Measurements from ENCODE around the gene AFF1.
"Not testable (repeated sequence)": the region's sequence is repeated elsewhere in the genome, so short reads cannot be mapped to it uniquely, and the experiment has no call there.

AFF1 gene

GRCh38 chr4:87010192-87010591 lies 75.4 kb downstream of the AFF1 start:
- Histone ChIP-seq H3K36me3 (ENCODE audit: control insufficient read depth, low read depth, low read length) (no peaks in the 10 kb centered on the region), H3K4me1 (ENCODE audit: control insufficient read depth, low read depth, low read length) (peaks cover 74% of the 10 kb centered on the region), H3K9ac (ENCODE audit: low read length) (no peak overlapping the region), H3K27ac (ENCODE audit: low read length) (no peak overlapping the region), H3K4me3 (ENCODE audit: low read length) (no peak overlapping the region), H3K9me3 (ENCODE audit: control insufficient read depth, low read depth, low read length) (no peaks in the 10 kb centered on the region), H3K27me3 (ENCODE audit: control insufficient read depth, insufficient read depth, low read length) (peaks cover 12% of the 10 kb centered on the region)

- Histone ChIP-seq H3K36me3 (ENCODE audit: control insufficient read depth, low read depth, low read length) (no peaks in the 10 kb centered on the region), H3K9me3 (ENCODE audit: control insufficient read depth, low read depth, low read length) (no peaks in the 10 kb centered on the region), H3K4me1 (ENCODE audit: control insufficient read depth, low read depth, low read length) (peaks cover 67% of the 10 kb centered on the region), H3K27me3 (ENCODE audit: control insufficient read depth, insufficient read depth, low read length) (peaks cover 12% of the 10 kb centered on the region), H3K4me3 (ENCODE audit: low read length) (peak overlapping the region; percentile 2), H3K9ac (ENCODE audit: low read length) (no peak overlapping the region), H3K27ac (ENCODE audit: low read length) (peak overlapping the region; percentile 48)
These were observed 76.7 kb downstream of the AFF1 start for GRCh38 chr4:87011340-87012034.

GRCh38 chr4:87012265-87012953 lies 77.6 kb downstream of the AFF1 start:
- H3K9me3 ChIP-seq (ENCODE audit: control insufficient read depth, low read depth, low read length): no peaks in the 10 kb centered on the region
- peak overlapping the region; percentile 10 for H3K27ac ChIP-seq (ENCODE audit: low read length)
- H3K4me1 ChIP-seq (ENCODE audit: control insufficient read depth, low read depth, low read length): peaks cover 67% of the 10 kb centered on the region

GRCh38 chr4:87012954-87013308 lies 78.1 kb downstream of the AFF1 start:
- H3K36me3 ChIP-seq (ENCODE audit: control insufficient read depth, low read depth, low read length); H3K27ac ChIP-seq (ENCODE audit: low read length); H3K4me3 ChIP-seq (ENCODE audit: low read length); H3K9me3 ChIP-seq (ENCODE audit: control insufficient read depth, low read depth, low read length); H3K9ac ChIP-seq (ENCODE audit: low read length): not testable (repeated sequence)
- peaks cover 71% of the 10 kb centered on the region for H3K4me1 ChIP-seq (ENCODE audit: control insufficient read depth, low read depth, low read length)
- peaks cover 11% of the 10 kb centered on the region for H3K27me3 ChIP-seq (ENCODE audit: control insufficient read depth, insufficient read depth, low read length)

More at GRCh38 chr4:87012265-87012953, 77.6 kb downstream of the AFF1 start:
- H3K36me3 ChIP-seq (ENCODE audit: control insufficient read depth, low read depth, low read length): no peaks in the 10 kb centered on the region
- H3K4me3 ChIP-seq (ENCODE audit: low read length): no peak overlapping the region
- H3K27me3 ChIP-seq (ENCODE audit: control insufficient read depth, insufficient read depth, low read length): peaks cover 12% of the 10 kb centered on the region
- H3K9ac ChIP-seq (ENCODE audit: low read length): no peak overlapping the region

GRCh38 chr4:87014284-87014782 lies 79.5 kb downstream of the AFF1 start:
- Histone ChIP-seq H3K27me3 (ENCODE audit: control insufficient read depth, insufficient read depth, low read length) (no peaks in the 10 kb centered on the region), H3K9ac (ENCODE audit: low read length) (peak overlapping the region; percentile 5), H3K9me3 (ENCODE audit: control insufficient read depth, low read depth, low read length) (no peaks in the 10 kb centered on the region), H3K36me3 (ENCODE audit: control insufficient read depth, low read depth, low read length) (no peaks in the 10 kb centered on the region), H3K4me1 (ENCODE audit: control insufficient read depth, low read depth, low read length) (peaks cover 62% of the 10 kb centered on the region), H3K27ac (ENCODE audit: low read length) (peak overlapping the region; percentile 15), H3K4me3 (ENCODE audit: low read length) (no peak overlapping the region)

GRCh38 chr4:87015416-87015815 lies 80.6 kb downstream of the AFF1 start:
- H3K27ac ChIP-seq (ENCODE audit: low read length): no peak overlapping the region

GRCh38 chr4:87017580-87018342 lies 83.0 kb downstream of the AFF1 start:
- no peaks in the 10 kb centered on the region for H3K9me3 ChIP-seq (ENCODE audit: control insufficient read depth, low read depth, low read length)
- H3K36me3 ChIP-seq (ENCODE audit: control insufficient read depth, low read depth, low read length): no peaks in the 10 kb centered on the region
- no peaks in the 10 kb centered on the region for H3K27me3 ChIP-seq (ENCODE audit: control insufficient read depth, insufficient read depth, low read length)
- peaks cover 35% of the 10 kb centered on the region for H3K4me1 ChIP-seq (ENCODE audit: control insufficient read depth, low read depth, low read length)
- no peak overlapping the region for H3K27ac ChIP-seq (ENCODE audit: low read length)
- H3K9ac ChIP-seq (ENCODE audit: low read length): no peak overlapping the region
- no peak overlapping the region for H3K4me3 ChIP-seq (ENCODE audit: low read length)

More at GRCh38 chr4:87015416-87015815, 80.6 kb downstream of the AFF1 start:
- no peaks in the 10 kb centered on the region for H3K27me3 ChIP-seq (ENCODE audit: control insufficient read depth, insufficient read depth, low read length)
- no peaks in the 10 kb centered on the region for H3K36me3 ChIP-seq (ENCODE audit: control insufficient read depth, low read depth, low read length)
- H3K4me3 ChIP-seq (ENCODE audit: low read length): no peak overlapping the region
- H3K9me3 ChIP-seq (ENCODE audit: control insufficient read depth, low read depth, low read length): no peaks in the 10 kb centered on the region
- H3K4me1 ChIP-seq (ENCODE audit: control insufficient read depth, low read depth, low read length): peaks cover 51% of the 10 kb centered on the region
- no peak overlapping the region for H3K9ac ChIP-seq (ENCODE audit: low read length)

GRCh38 chr4:87018753-87019152 lies 83.9 kb downstream of the AFF1 start:
- H3K27ac ChIP-seq (ENCODE audit: low read length): no peak overlapping the region
- no peaks in the 10 kb centered on the region for H3K9me3 ChIP-seq (ENCODE audit: control insufficient read depth, low read depth, low read length)
- no peak overlapping the region for H3K9ac ChIP-seq (ENCODE audit: low read length)
- peaks cover 26% of the 10 kb centered on the region for H3K4me1 ChIP-seq (ENCODE audit: control insufficient read depth, low read depth, low read length)
- H3K4me3 ChIP-seq (ENCODE audit: low read length): no peak overlapping the region
- H3K27me3 ChIP-seq (ENCODE audit: control insufficient read depth, insufficient read depth, low read length): no peaks in the 10 kb centered on the region
- no peaks in the 10 kb centered on the region for H3K36me3 ChIP-seq (ENCODE audit: control insufficient read depth, low read depth, low read length)

GRCh38 chr4:87019246-87019791 lies 84.5 kb downstream of the AFF1 start:
- no peaks in the 10 kb centered on the region for H3K36me3 ChIP-seq (ENCODE audit: control insufficient read depth, low read depth, low read length)
- H3K4me1 ChIP-seq (ENCODE audit: control insufficient read depth, low read depth, low read length): peaks cover 25% of the 10 kb centered on the region
- no peaks in the 10 kb centered on the region for H3K9me3 ChIP-seq (ENCODE audit: control insufficient read depth, low read depth, low read length)
- no peaks in the 10 kb centered on the region for H3K27me3 ChIP-seq (ENCODE audit: control insufficient read depth, insufficient read depth, low read length)
- no peak overlapping the region for H3K4me3 ChIP-seq (ENCODE audit: low read length)
- no peak overlapping the region for H3K9ac ChIP-seq (ENCODE audit: low read length)
- H3K27ac ChIP-seq (ENCODE audit: low read length): no peak overlapping the region

- H3K4me3 ChIP-seq (ENCODE audit: low read length): no peak overlapping the region
- H3K9ac ChIP-seq (ENCODE audit: low read length): no peak overlapping the region
These were observed 85.1 kb downstream of the AFF1 start for GRCh38 chr4:87019898-87020297.

GRCh38 chr4:87024201-87024600 lies 89.4 kb downstream of the AFF1 start:
- Histone ChIP-seq H3K27me3 (ENCODE audit: control insufficient read depth, insufficient read depth, low read length) (no peaks in the 10 kb centered on the region), H3K9ac (ENCODE audit: low read length) (no peak overlapping the region), H3K4me3 (ENCODE audit: low read length) (no peak overlapping the region), H3K9me3 (ENCODE audit: control insufficient read depth, low read depth, low read length) (no peaks in the 10 kb centered on the region), H3K36me3 (ENCODE audit: control insufficient read depth, low read depth, low read length) (no peaks in the 10 kb centered on the region), H3K4me1 (ENCODE audit: control insufficient read depth, low read depth, low read length) (peaks cover 6% of the 10 kb centered on the region), H3K27ac (ENCODE audit: low read length) (no peak overlapping the region)

More at GRCh38 chr4:87019898-87020297, 85.1 kb downstream of the AFF1 start:
- Histone ChIP-seq H3K4me1 (ENCODE audit: control insufficient read depth, low read depth, low read length) (peaks cover 20% of the 10 kb centered on the region), H3K9me3 (ENCODE audit: control insufficient read depth, low read depth, low read length) (no peaks in the 10 kb centered on the region), H3K27me3 (ENCODE audit: control insufficient read depth, insufficient read depth, low read length) (no peaks in the 10 kb centered on the region), H3K36me3 (ENCODE audit: control insufficient read depth, low read depth, low read length) (no peaks in the 10 kb centered on the region), H3K27ac (ENCODE audit: low read length) (no peak overlapping the region)

All from iPS-18a (cell line).